Endometrial microvascular endothelial cells (primary cell): Measurements from ENCODE around the gene FAM184B. TPM values are rescaled to one million over a fixed set of nuclear protein-coding genes. Genes with fewer than 3 reads are reported as not detected.

ENCODE experiments used
- in situ Hi-C: cut with HindIII; loops from 2 replicates; pipeline ENCODE4 v1.10.0; 2017; ENCODE audit warnings: low sequenced_read_pairs, low pct_unique_long_range_greater_than_20kb; ENCODE audit errors: inconsistent ontology term
- total RNA-seq: library from RNA; depleted of rRNA; stranded (reverse); fragments of >200 nt; gene quantifications from one replicate; pipeline ENCODE4 v1.2.3, GENCODE V29; 2015; ENCODE audit errors: inconsistent ontology term

FAM184B gene
- total RNA-seq, 1 donor from 2014 or later: not detected

- in situ Hi-C loops: no loop called here
Measured at GRCh38 chr4:17780501-17781299, 721 bp downstream of the FAM184B start.

GRCh38 chr4:17778431-17778830 lies 3.0 kb downstream of the FAM184B start:
- in situ Hi-C loops: no loop called here

GRCh38 chr4:17773135-17773698 lies 8.2 kb downstream of the FAM184B start:
- in situ Hi-C loops: no loop called here

- in situ Hi-C loops: no loop called here
Measured at GRCh38 chr4:17771284-17771908, 10.0 kb downstream of the FAM184B start.

GRCh38 chr4:17770845-17771244 lies 10.6 kb downstream of the FAM184B start:
- in situ Hi-C loops: no loop called here

- in situ Hi-C loops: no loop called here
Measured at GRCh38 chr4:17769406-17770174, 11.8 kb downstream of the FAM184B start.

GRCh38 chr4:17766826-17767458 lies 14.5 kb downstream of the FAM184B start:
- in situ Hi-C loops: no loop called here

- in situ Hi-C loops: no loop called here
Measured at GRCh38 chr4:17765514-17766286, 15.7 kb downstream of the FAM184B start.

- in situ Hi-C loops: no loop called here
Measured at GRCh38 chr4:17763931-17764330, 17.5 kb downstream of the FAM184B start.

- in situ Hi-C loops: no loop called here
Measured at GRCh38 chr4:17763416-17763815, 18.0 kb downstream of the FAM184B start.

- in situ Hi-C loops: no loop called here
Measured at GRCh38 chr4:17762726-17763125, 18.7 kb downstream of the FAM184B start.

GRCh38 chr4:17761062-17761461 lies 20.4 kb downstream of the FAM184B start:
- in situ Hi-C loops: no loop called here

- in situ Hi-C loops: no loop called here
Measured at GRCh38 chr4:17760626-17761025, 20.8 kb downstream of the FAM184B start.

- in situ Hi-C loops: no loop called here
Measured at GRCh38 chr4:17758485-17758884, 22.9 kb downstream of the FAM184B start.

GRCh38 chr4:17757621-17758020 lies 23.8 kb downstream of the FAM184B start:
- in situ Hi-C loops: no loop called here

GRCh38 chr4:17753646-17754045 lies 27.8 kb downstream of the FAM184B start:
- in situ Hi-C loops: no loop called here

- in situ Hi-C loops: no loop called here
Measured at GRCh38 chr4:17740702-17741101, 40.7 kb downstream of the FAM184B start.

- in situ Hi-C loops: no loop called here
Measured at GRCh38 chr4:17736484-17736883, 44.9 kb downstream of the FAM184B start.
